Common myeloid progenitor, CD34-positive (primary cell): ENCODE results near the gene CXorf49. TPM values are rescaled to one million over a fixed set of nuclear protein-coding genes. Genes with fewer than 3 reads are reported as not detected.
"Not testable (repeated sequence)": the region's sequence is repeated elsewhere in the genome, so short reads cannot be mapped to it uniquely, and the experiment has no call there.

ENCODE experiments used
- CTCF ChIA-PET: fragments of 350-600 bp; sonication (Branson Sonifier 250); formaldehyde crosslinking; loops from one replicate; lab custom pipeline; 2021; ENCODE audit warnings: antibody characterized with exemption; lab: Charles Lee
- POLR2A ChIA-PET: fragments of 350-600 bp; sonication (Branson Sonifier 250); formaldehyde crosslinking; loops from one replicate; lab custom pipeline; 2021; ENCODE audit warnings: antibody characterized with exemption; lab: Charles Lee
- DNase-seq, 3 donors: peaks; one replicate each; pipeline versions ENCODE4 v3.0.0 to v3.0.0-alpha.2; 2013
- H3K27ac ChIP-seq, 2 experiments: 1 replicate in 1 of 2; 2 replicates in 1 of 2; pipeline ENCODE4 v1.7.0; 2013; ENCODE audit warnings: inconsistent platforms in 2 of 2, low read length in 2 of 2, mild to moderate bottlenecking in 2 of 2, low read depth in 1 of 2, moderate library complexity in 1 of 2; ENCODE audit not compliant: severe bottlenecking in 2 of 2, insufficient read depth in 1 of 2, poor library complexity in 1 of 2
- H3K27me3 ChIP-seq, 5 experiments: replicated peaks in 2 of 5; 1 replicate in 3 of 5; 2 replicates in 2 of 5; pipeline versions ENCODE4 v1.6.1 to v1.7.0; 2013; ENCODE audit warnings: low read length in 4 of 5, mild to moderate bottlenecking in 2 of 5, moderate library complexity in 2 of 5, inconsistent platforms in 1 of 5; ENCODE audit not compliant: insufficient read depth in 5 of 5, control insufficient read depth in 4 of 5
- H3K36me3 ChIP-seq, 4 experiments: 1 replicate in 2 of 4; 2 replicates in 2 of 4; pipeline versions ENCODE4 v1.6.1 to v1.7.0; 2013; ENCODE audit warnings: low read length in 3 of 4, control low read depth in 1 of 4, mild to moderate bottlenecking in 1 of 4; ENCODE audit not compliant: control insufficient read depth in 4 of 4, insufficient read depth in 4 of 4
- H3K4me1 ChIP-seq, 4 experiments: 1 replicate in 3 of 4; 2 replicates in 1 of 4; pipeline versions ENCODE4 v1.6.1 to v1.7.1; 2013; ENCODE audit warnings: low read length in 3 of 4, mild to moderate bottlenecking in 3 of 4, control low read depth in 1 of 4, inconsistent platforms in 1 of 4, moderate library complexity in 1 of 4; ENCODE audit not compliant: control insufficient read depth in 4 of 4, insufficient read depth in 4 of 4; ENCODE audit errors: control extremely low read depth in 1 of 4
- H3K4me3 ChIP-seq, 7 experiments: 1 replicate in 4 of 7; 2 replicates in 3 of 7; pipeline versions ENCODE4 v1.5.1 to v1.7.0; 2013; ENCODE audit warnings: mild to moderate bottlenecking in 7 of 7, low read length in 6 of 7, moderate library complexity in 6 of 7, inconsistent platforms in 2 of 7, low read depth in 2 of 7, control low read depth in 1 of 7; ENCODE audit not compliant: insufficient read depth in 4 of 7, control insufficient read depth in 1 of 7; ENCODE audit errors: extremely low read depth in 1 of 7
- H3K9me3 ChIP-seq, 5 experiments: 1 replicate in 4 of 5; 2 replicates in 1 of 5; pipeline versions ENCODE4 v1.6.1 to v1.7.1; 2013; ENCODE audit warnings: low read length in 4 of 5, mild to moderate bottlenecking in 2 of 5, inconsistent platforms in 1 of 5, low read depth in 1 of 5, moderate library complexity in 1 of 5; ENCODE audit not compliant: control insufficient read depth in 4 of 5, insufficient read depth in 2 of 5; ENCODE audit errors: control extremely low read depth in 1 of 5
- WGBS: methylation state at CpG from one replicate; pipeline ENCODE4 v1.1.5; 2013; ENCODE audit not compliant: insufficient coverage; 5-methylcytosine and 5-hydroxymethylcytosine counted together
- polyA plus RNA-seq: library from polyadenylated mRNA; unstranded; fragments of 120-200 nt; gene quantifications from one replicate; pipeline ENCODE4 v1.2.1, GENCODE V29; 2013

Gene CXorf49
- polyA plus RNA-seq: not detected

- CTCF ChIA-PET, H3K27ac ChIP-seq, DNase-seq, H3K36me3 ChIP-seq, H3K9me3 ChIP-seq, H3K4me1 ChIP-seq, H3K4me3 ChIP-seq, H3K27me3 ChIP-seq, POLR2A ChIA-PET: not testable (repeated sequence)
- no CpG with 5 or more reads among the region's 30 CpGs for WGBS
Observed at GRCh38 chrX:71718185-71718584, at the start of gene CXorf49. TSS of gene CXorf49 (minus strand) at chrX:71718285. CDS start at chrX:71718151, 134 bp downstream.

- H3K9me3 ChIP-seq, H3K27me3 ChIP-seq, H3K4me3 ChIP-seq, H3K27ac ChIP-seq, POLR2A ChIA-PET, H3K4me1 ChIP-seq, CTCF ChIA-PET, H3K36me3 ChIP-seq, DNase-seq: not testable (repeated sequence)
- WGBS: no CpG with 5 or more reads among the region's 14 CpGs
Observed at GRCh38 chrX:71767134-71767533, 49.0 kb upstream of the CXorf49 start.

GRCh38 chrX:71765613-71766012, 47.5 kb upstream of the CXorf49 start:
- H3K4me1 ChIP-seq, H3K4me3 ChIP-seq, H3K27me3 ChIP-seq, H3K9me3 ChIP-seq, DNase-seq, CTCF ChIA-PET, H3K27ac ChIP-seq, H3K36me3 ChIP-seq, POLR2A ChIA-PET: not testable (repeated sequence)
- no CpG with 5 or more reads among the region's 8 CpGs for WGBS

GRCh38 chrX:71764832-71765231, 46.7 kb upstream of the CXorf49 start:
- H3K27ac ChIP-seq, POLR2A ChIA-PET, H3K27me3 ChIP-seq, H3K9me3 ChIP-seq, H3K36me3 ChIP-seq, H3K4me1 ChIP-seq, DNase-seq, H3K4me3 ChIP-seq, CTCF ChIA-PET: not testable (repeated sequence)
- no CpG with 5 or more reads among the region's 11 CpGs for WGBS

GRCh38 chrX:71763049-71763448, 45.0 kb upstream of the CXorf49 start, which contains the start of gene CXorf49B:
TSS of gene CXorf49B (plus strand) at chrX:71763349. CDS start at chrX:71763424, 75 bp downstream.
- WGBS: no CpG with 5 or more reads among the region's 34 CpGs
- H3K36me3 ChIP-seq, H3K4me1 ChIP-seq, H3K27ac ChIP-seq, H3K9me3 ChIP-seq, POLR2A ChIA-PET, DNase-seq, H3K4me3 ChIP-seq, CTCF ChIA-PET, H3K27me3 ChIP-seq: not testable (repeated sequence)

DNA sequence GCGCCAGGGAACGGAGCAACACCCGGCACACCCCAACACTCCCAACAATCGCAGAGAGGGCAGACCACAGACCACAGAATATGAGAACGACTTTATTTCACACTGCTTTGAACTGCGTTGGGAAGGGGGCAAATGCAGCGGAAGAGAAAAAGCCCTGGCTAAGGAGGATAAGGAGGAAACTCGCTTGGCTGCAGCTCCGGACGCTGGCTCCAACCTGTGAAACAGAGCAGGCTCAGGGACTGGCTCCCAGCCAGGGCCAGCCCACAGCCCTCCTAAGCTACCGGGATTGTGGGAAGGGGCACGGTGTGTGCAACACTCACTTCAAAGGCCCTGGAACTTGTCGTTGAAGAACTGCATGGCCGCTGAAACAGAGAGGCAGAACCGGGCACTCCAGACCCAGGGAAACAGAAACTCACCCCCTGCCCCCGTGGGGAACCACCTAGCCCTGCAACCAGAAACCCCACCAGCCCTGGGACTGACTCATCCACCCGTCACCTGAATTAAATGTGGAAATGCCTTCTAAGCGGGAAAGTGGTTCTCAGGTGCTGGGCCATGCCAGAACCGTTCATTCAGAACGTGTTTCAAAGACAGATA, 42.7 kb upstream of the CXorf49 start:
- CTCF ChIA-PET, H3K27me3 ChIP-seq, H3K9me3 ChIP-seq, H3K27ac ChIP-seq, H3K4me1 ChIP-seq, DNase-seq, H3K36me3 ChIP-seq, POLR2A ChIA-PET, H3K4me3 ChIP-seq: not testable (repeated sequence)
- WGBS: no CpG with 5 or more reads among the region's 20 CpGs

- H3K27me3 ChIP-seq, H3K9me3 ChIP-seq, H3K36me3 ChIP-seq, H3K4me1 ChIP-seq, DNase-seq, H3K27ac ChIP-seq, POLR2A ChIA-PET, H3K4me3 ChIP-seq, CTCF ChIA-PET: not testable (repeated sequence)
- WGBS: no CpG with 5 or more reads among the region's 20 CpGs
Observed at GRCh38 chrX:71720289-71720886, 2.3 kb upstream of the CXorf49 start.
